ENCODE data around the gene OR52A5. TPM values are rescaled to one million over a fixed set of nuclear protein-coding genes. Genes with fewer than 3 reads are reported as not detected.

Gene OR52A5
- total RNA-seq, 3 donors from 2014 or later, result not detected

- TF ChIP-seq CTCF (IDR thresholded peaks at IDR 0.05), result no peak
- no peak for TF ChIP-seq POLR2AphosphoS5 (IDR thresholded peaks at IDR 0.05)
- no peak for TF ChIP-seq POLR2A (IDR thresholded peaks at IDR 0.05)
- DNase-seq (ENCODE audit: low spot score in 2 of 2), result no peak
- Histone ChIP-seq H3K36me3 (no peaks in the 10 kb centered on the region), H3K9me3 (no peaks in the 10 kb centered on the region), H3K27ac (no peak overlapping the region), H3K27me3 (no peaks in the 10 kb centered on the region), H3K4me1 (no peaks in the 10 kb centered on the region), H3K4me3 (no peak overlapping the region)
- intact Hi-C loops (cut with DNase I; ENCODE audit: low total_unique reads), result no loop called here
Observed at GRCh38 chr11:5137014-5137413, 1.1 kb downstream of the OR52A5 start.

GRCh38 chr11:5136261-5136660, 1.9 kb downstream of the OR52A5 start:
- Histone ChIP-seq H3K4me1 (no peaks in the 10 kb centered on the region), H3K36me3 (no peaks in the 10 kb centered on the region), H3K4me3 (no peak overlapping the region), H3K27ac (no peak overlapping the region), H3K9me3 (no peaks in the 10 kb centered on the region), H3K27me3 (no peaks in the 10 kb centered on the region)
- intact Hi-C loops (cut with DNase I; ENCODE audit: low total_unique reads), result no loop called here
- DNase-seq (ENCODE audit: low spot score in 2 of 2), result no peak
- TF ChIP-seq CTCF (IDR thresholded peaks at IDR 0.05) (no peak), POLR2A (IDR thresholded peaks at IDR 0.05) (no peak), POLR2AphosphoS5 (IDR thresholded peaks at IDR 0.05) (no peak)

- TF ChIP-seq CTCF (IDR thresholded peaks at IDR 0.05) (no peak), POLR2AphosphoS5 (IDR thresholded peaks at IDR 0.05) (no peak), POLR2A (IDR thresholded peaks at IDR 0.05) (no peak)
- H3K9me3 ChIP-seq, result no peaks in the 10 kb centered on the region
- no peak for DNase-seq (ENCODE audit: low spot score in 2 of 2)
- H3K27ac ChIP-seq, result no peak overlapping the region
- no peaks in the 10 kb centered on the region for H3K4me1 ChIP-seq
- H3K27me3 ChIP-seq, result no peaks in the 10 kb centered on the region
- intact Hi-C loops (cut with DNase I; ENCODE audit: low total_unique reads), result no loop called here
- H3K4me3 ChIP-seq, result no peak overlapping the region
- no peaks in the 10 kb centered on the region for H3K36me3 ChIP-seq
Observed at GRCh38 chr11:5131584-5132335, 6.4 kb downstream of the OR52A5 start.

- intact Hi-C loops (cut with DNase I; ENCODE audit: low total_unique reads), result no loop called here
- H3K4me3 ChIP-seq, result no peak overlapping the region
- no peak for TF ChIP-seq CTCF (IDR thresholded peaks at IDR 0.05)
- TF ChIP-seq POLR2A (IDR thresholded peaks at IDR 0.05), result no peak
- TF ChIP-seq POLR2AphosphoS5 (IDR thresholded peaks at IDR 0.05), result no peak
- DNase-seq (ENCODE audit: low spot score in 2 of 2), result no peak
- no peaks in the 10 kb centered on the region for H3K27me3 ChIP-seq
- H3K4me1 ChIP-seq, result no peaks in the 10 kb centered on the region
- H3K27ac ChIP-seq, result no peak overlapping the region
- no peaks in the 10 kb centered on the region for H3K36me3 ChIP-seq
- no peaks in the 10 kb centered on the region for H3K9me3 ChIP-seq
Observed at GRCh38 chr11:5129457-5129877, 8.7 kb downstream of the OR52A5 start.

- DNase-seq (ENCODE audit: low spot score in 2 of 2), result no peak
- no peaks in the 10 kb centered on the region for H3K36me3 ChIP-seq
- no peak for TF ChIP-seq CTCF (IDR thresholded peaks at IDR 0.05)
- no peak for TF ChIP-seq POLR2AphosphoS5 (IDR thresholded peaks at IDR 0.05)
- TF ChIP-seq POLR2A (IDR thresholded peaks at IDR 0.05), result no peak
- H3K27me3 ChIP-seq, result no peaks in the 10 kb centered on the region
- intact Hi-C loops (cut with DNase I; ENCODE audit: low total_unique reads), result no loop called here
- H3K9me3 ChIP-seq, result no peaks in the 10 kb centered on the region
- no peak overlapping the region for H3K4me3 ChIP-seq
- H3K4me1 ChIP-seq, result no peaks in the 10 kb centered on the region
- no peak overlapping the region for H3K27ac ChIP-seq
Observed at GRCh38 chr11:5124891-5125620, 13.1 kb downstream of the OR52A5 start.
